Keratinocyte (primary cell): ENCODE data around the gene ANKMY1. TPM values are rescaled to one million over a fixed set of nuclear protein-coding genes. Genes with fewer than 3 reads are reported as not detected.

Source experiments
- DNase-seq: peaks from one replicate; pipeline ENCODE4 v3.0.0-alpha.2; 2011; ENCODE audit warnings: low read depth, missing footprints, low spot score
- FAIRE-seq: peaks from 2 replicates; lab custom pipeline; 2011; peaks lifted over from hg19 to GRCh38; lab: Jason Lieb, UNC
- H2AFZ ChIP-seq: 2 replicates; pipeline ENCODE4 v1.6.0; 2012; ENCODE audit warnings: low read length, control low read depth, inconsistent platforms; ENCODE audit not compliant: control insufficient read depth
- H3K27ac ChIP-seq: 2 replicates; pipeline ENCODE4 v1.5.1; 2011; ENCODE audit warnings: low read length; ENCODE audit not compliant: control insufficient read depth, insufficient read depth
- H3K27me3 ChIP-seq: 3 replicates; pipeline ENCODE4 v1.6.0; 2011; ENCODE audit warnings: low read length; ENCODE audit not compliant: control insufficient read depth, insufficient read depth; ENCODE audit errors: extremely low read depth
- H3K36me3 ChIP-seq, 2 experiments: 2 replicates in 1 of 2; 3 replicates in 1 of 2; pipeline ENCODE4 v1.5.1; 2011; ENCODE audit warnings: low read length in 2 of 2, mild to moderate bottlenecking in 1 of 2; ENCODE audit not compliant: control insufficient read depth in 2 of 2, insufficient read depth in 2 of 2; ENCODE audit errors: extremely low read depth in 1 of 2
- H3K4me1 ChIP-seq: 3 replicates; pipeline ENCODE4 v1.5.1; 2011; ENCODE audit warnings: low read length; ENCODE audit not compliant: control insufficient read depth, insufficient read depth; ENCODE audit errors: extremely low read depth
- H3K4me2 ChIP-seq: 3 replicates; pipeline ENCODE4 v1.6.0; 2011; ENCODE audit warnings: low read depth, low read length; ENCODE audit not compliant: control insufficient read depth, insufficient read depth; ENCODE audit errors: extremely low read depth
- H3K4me3 ChIP-seq, 3 experiments: fragments of 200-600 bp in 1 of 3; sonication (generic) in 1 of 3; 2 replicates in 2 of 3; 3 replicates in 1 of 3; pipeline ENCODE4 v1.5.1; 2011 to 2016; ENCODE audit warnings: low read length in 3 of 3, mild to moderate bottlenecking in 3 of 3, control low read depth in 2 of 3, inconsistent platforms in 1 of 3, low read depth in 1 of 3, mixed read lengths in 1 of 3, mixed run types in 1 of 3, moderate library complexity in 1 of 3; ENCODE audit not compliant: control insufficient read depth in 2 of 3, insufficient read depth in 2 of 3; ENCODE audit errors: extremely low read depth in 1 of 3
- H3K79me2 ChIP-seq: 2 replicates; pipeline ENCODE4 v1.6.0; 2012; ENCODE audit warnings: low read length; ENCODE audit not compliant: control insufficient read depth, insufficient read depth
- H3K9ac ChIP-seq: 3 replicates; pipeline ENCODE4 v1.6.0; 2011; ENCODE audit warnings: low read length; ENCODE audit not compliant: control insufficient read depth, insufficient read depth; ENCODE audit errors: extremely low read depth
- H3K9me1 ChIP-seq: 3 replicates; pipeline ENCODE4 v1.6.0; 2011; ENCODE audit warnings: low read length; ENCODE audit not compliant: control insufficient read depth, insufficient read depth; ENCODE audit errors: extremely low read depth
- H3K9me3 ChIP-seq: 2 replicates; pipeline ENCODE4 v1.5.1; 2012; ENCODE audit warnings: low read depth, low read length; ENCODE audit not compliant: control insufficient read depth
- H4K20me1 ChIP-seq: 3 replicates; pipeline ENCODE4 v1.6.0; 2011; ENCODE audit warnings: low read length; ENCODE audit not compliant: control insufficient read depth, insufficient read depth; ENCODE audit errors: extremely low read depth
- CTCF ChIP-seq, 3 experiments: IDR thresholded peaks in 1 of 3; conservative IDR thresholded peaks in 1 of 3; optimal IDR thresholded peaks in 1 of 3; 2 replicates in 2 of 3; 3 replicates in 1 of 3; pipeline versions ENCODE3 to v1.5.1; 2011; ENCODE audit warnings: low read length in 3 of 3, mild to moderate bottlenecking in 3 of 3, moderate library complexity in 2 of 3, control low read depth in 1 of 3, inconsistent platforms in 1 of 3; ENCODE audit not compliant: insufficient read depth in 2 of 3; ENCODE audit errors: extremely low read depth in 1 of 3
- EZH2 ChIP-seq: IDR thresholded peaks from one replicate; pipeline ENCODE4 v1.6.1; 2012; ENCODE audit warnings: inconsistent platforms, mild to moderate bottlenecking, low read length, moderate library complexity
- dilution Hi-C: fragments of 300-500 bp; cut with MboI; formaldehyde crosslinking; loops from one replicate; pipeline ENCODE4 v1.7.0; 2020; ENCODE audit warnings: low sequenced_read_pairs; ENCODE audit not compliant: extremely low pct_ligation_motif_present
- polyA plus RNA-seq, 5 experiments: library from polyadenylated mRNA; depleted of rRNA in 3 of 5; stranded (reverse) in 3 of 5; stranded (forward) in 1 of 5; unstranded in 1 of 5; fragments of >200 nt; gene quantifications; 1 replicate in 1 of 5; 2 replicates in 3 of 5; 3 replicates in 1 of 5; pipeline versions ENCODE4 v1.2.1 to v1.2.3, GENCODE V29; 2011 to 2012; ENCODE audit warnings: missing spikeins in 2 of 5, low read depth in 1 of 5, low replicate concordance in 1 of 5

The ANKMY1 gene
- polyA plus RNA-seq, 1 donor (not counting 4 experiments of a cell fraction or from before 2014, with no cell fraction given): 3.3 TPM

- no peak for DNase-seq
- no peaks in the 10 kb centered on the region for H3K27me3 ChIP-seq
- no peak for FAIRE-seq
- peak overlapping the region; percentile 89 for H3K9ac ChIP-seq
- H3K4me3 ChIP-seq: peak overlapping the region in 2 of 3 experiments; percentile 43 to 47
- H3K79me2 ChIP-seq: peaks cover 21% of the 10 kb centered on the region
- dilution Hi-C loops: no loop called here
- H3K9me1 ChIP-seq: no peaks in the 10 kb centered on the region
- H3K27ac ChIP-seq: peak overlapping the region; percentile 95
- peak overlapping the region; percentile 72 for H2AFZ ChIP-seq
- H3K4me2 ChIP-seq: peak overlapping the region; percentile 91
- TF ChIP-seq CTCF (optimal IDR thresholded peaks at IDR 0.05 in 1 of 3, IDR thresholded peaks at IDR 0.05 in 1 of 3, conservative IDR thresholded peaks at IDR 0.05 in 1 of 3; ENCODE audit: extremely low read depth in 1 of 3, insufficient read depth in 2 of 3, low read length in 3 of 3): no peak
- TF ChIP-seq EZH2: no peak
- no peaks in the 10 kb centered on the region for H4K20me1 ChIP-seq
- H3K9me3 ChIP-seq: no peaks in the 10 kb centered on the region
- peaks cover 22% of the 10 kb centered on the region for H3K4me1 ChIP-seq
- no peaks in the 10 kb centered on the region for H3K36me3 ChIP-seq
These were observed 124.7 kb downstream of the ANKMY1 start for GRCh38 chr2:240432820-240433801.

DNA sequence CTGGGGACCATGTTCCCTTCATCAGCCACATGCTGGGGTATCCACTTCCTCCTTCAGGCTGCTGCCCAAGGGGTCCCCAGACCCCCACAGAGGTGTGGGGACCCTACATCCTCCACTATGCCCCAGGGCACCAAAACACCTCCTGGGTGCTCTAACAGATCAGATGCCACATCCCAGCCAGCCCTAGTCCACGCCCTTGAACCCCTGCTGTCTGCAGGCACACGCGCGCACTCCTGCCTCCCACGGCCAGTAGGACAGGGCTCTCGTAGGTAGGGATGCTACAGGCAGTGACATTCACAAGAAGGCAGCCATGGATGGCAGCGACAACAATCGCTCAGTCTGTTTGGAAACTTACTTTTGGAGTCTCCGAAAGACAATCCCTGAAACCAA is 125.4 kb downstream of the ANKMY1 start:
- Histone ChIP-seq H3K27ac (no peak overlapping the region), H3K9me3 (no peaks in the 10 kb centered on the region), H4K20me1 (no peaks in the 10 kb centered on the region), H3K4me2 (no peak overlapping the region), H3K36me3 (no peaks in the 10 kb centered on the region), H2AFZ (no peak overlapping the region), H3K4me3 (no peak overlapping the region), H3K79me2 (peaks cover 14% of the 10 kb centered on the region), H3K27me3 (no peaks in the 10 kb centered on the region), H3K9me1 (no peaks in the 10 kb centered on the region), H3K4me1 (peaks cover 15% of the 10 kb centered on the region), H3K9ac (no peak overlapping the region)
- TF ChIP-seq EZH2 (no peak), CTCF (optimal IDR thresholded peaks at IDR 0.05 in 1 of 3, IDR thresholded peaks at IDR 0.05 in 1 of 3, conservative IDR thresholded peaks at IDR 0.05 in 1 of 3; ENCODE audit: extremely low read depth in 1 of 3, insufficient read depth in 2 of 3, low read length in 3 of 3) (no peak)
- DNase-seq (no peak), FAIRE-seq (no peak)
- dilution Hi-C loops: no loop called here
